Gastrocnemius medialis (tissue), 4 donors: Measurements from ENCODE around the gene EYA3.

Experiments used
- POLR2A ChIP-seq, 2 donors: fragments of 450-650 bp; IDR thresholded peaks; one replicate each; pipeline ENCODE4 v1.6.1; 2017; ENCODE audit warnings: antibody characterized with exemption in 2 of 2, mild to moderate bottlenecking in 2 of 2, moderate library complexity in 2 of 2
- TF ChIP-seq, protein P1 (sequence below), 5 experiments: fragments of 450-650 bp in 3 of 5; fragments of 200-600 bp in 2 of 5; sonication (generic) in 2 of 5; IDR thresholded peaks in 4 of 5; conservative IDR thresholded peaks in 1 of 5; 1 replicate in 4 of 5; 2 replicates in 1 of 5; pipeline ENCODE4 v1.5.1; 2016 to 2019; ENCODE audit warnings: antibody characterized with exemption in 5 of 5, mild to moderate bottlenecking in 3 of 5, moderate library complexity in 3 of 5

GRCh38 chr1:28002600-28002999 is 85.8 kb downstream of the EYA3 start:
- TF ChIP-seq, protein P1, sequence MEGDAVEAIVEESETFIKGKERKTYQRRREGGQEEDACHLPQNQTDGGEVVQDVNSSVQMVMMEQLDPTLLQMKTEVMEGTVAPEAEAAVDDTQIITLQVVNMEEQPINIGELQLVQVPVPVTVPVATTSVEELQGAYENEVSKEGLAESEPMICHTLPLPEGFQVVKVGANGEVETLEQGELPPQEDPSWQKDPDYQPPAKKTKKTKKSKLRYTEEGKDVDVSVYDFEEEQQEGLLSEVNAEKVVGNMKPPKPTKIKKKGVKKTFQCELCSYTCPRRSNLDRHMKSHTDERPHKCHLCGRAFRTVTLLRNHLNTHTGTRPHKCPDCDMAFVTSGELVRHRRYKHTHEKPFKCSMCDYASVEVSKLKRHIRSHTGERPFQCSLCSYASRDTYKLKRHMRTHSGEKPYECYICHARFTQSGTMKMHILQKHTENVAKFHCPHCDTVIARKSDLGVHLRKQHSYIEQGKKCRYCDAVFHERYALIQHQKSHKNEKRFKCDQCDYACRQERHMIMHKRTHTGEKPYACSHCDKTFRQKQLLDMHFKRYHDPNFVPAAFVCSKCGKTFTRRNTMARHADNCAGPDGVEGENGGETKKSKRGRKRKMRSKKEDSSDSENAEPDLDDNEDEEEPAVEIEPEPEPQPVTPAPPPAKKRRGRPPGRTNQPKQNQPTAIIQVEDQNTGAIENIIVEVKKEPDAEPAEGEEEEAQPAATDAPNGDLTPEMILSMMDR (IDR thresholded peaks at IDR 0.05 in 4 of 5, conservative IDR thresholded peaks at IDR 0.05 in 1 of 5): no peak
- no peak for TF ChIP-seq POLR2A (IDR thresholded peaks at IDR 0.05)
